ENCODE measurements around the gene AGAP3. TPM values are rescaled to one million over a fixed set of nuclear protein-coding genes. Genes with fewer than 3 reads are reported as not detected.

AGAP3 gene
- polyA plus RNA-seq, 1 donor: 65.0 TPM

DNA sequence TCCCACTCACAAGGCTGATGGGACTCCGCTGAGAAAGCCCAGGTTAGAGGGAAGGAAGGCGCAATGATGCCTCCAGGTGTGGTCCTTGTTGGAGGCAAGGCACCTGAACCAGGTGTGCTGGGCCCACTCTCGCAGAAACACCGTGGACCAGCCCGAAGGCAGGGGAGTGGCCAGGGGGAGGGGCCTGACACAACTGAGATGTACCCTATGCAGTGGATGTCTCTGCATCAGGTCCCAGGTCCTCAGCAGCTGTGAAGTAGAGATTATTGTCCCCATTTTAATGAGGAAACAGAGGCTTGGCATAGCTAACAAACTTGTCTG is 49.2 kb downstream of the AGAP3 start:
- no peak for DNase-seq

DNA sequence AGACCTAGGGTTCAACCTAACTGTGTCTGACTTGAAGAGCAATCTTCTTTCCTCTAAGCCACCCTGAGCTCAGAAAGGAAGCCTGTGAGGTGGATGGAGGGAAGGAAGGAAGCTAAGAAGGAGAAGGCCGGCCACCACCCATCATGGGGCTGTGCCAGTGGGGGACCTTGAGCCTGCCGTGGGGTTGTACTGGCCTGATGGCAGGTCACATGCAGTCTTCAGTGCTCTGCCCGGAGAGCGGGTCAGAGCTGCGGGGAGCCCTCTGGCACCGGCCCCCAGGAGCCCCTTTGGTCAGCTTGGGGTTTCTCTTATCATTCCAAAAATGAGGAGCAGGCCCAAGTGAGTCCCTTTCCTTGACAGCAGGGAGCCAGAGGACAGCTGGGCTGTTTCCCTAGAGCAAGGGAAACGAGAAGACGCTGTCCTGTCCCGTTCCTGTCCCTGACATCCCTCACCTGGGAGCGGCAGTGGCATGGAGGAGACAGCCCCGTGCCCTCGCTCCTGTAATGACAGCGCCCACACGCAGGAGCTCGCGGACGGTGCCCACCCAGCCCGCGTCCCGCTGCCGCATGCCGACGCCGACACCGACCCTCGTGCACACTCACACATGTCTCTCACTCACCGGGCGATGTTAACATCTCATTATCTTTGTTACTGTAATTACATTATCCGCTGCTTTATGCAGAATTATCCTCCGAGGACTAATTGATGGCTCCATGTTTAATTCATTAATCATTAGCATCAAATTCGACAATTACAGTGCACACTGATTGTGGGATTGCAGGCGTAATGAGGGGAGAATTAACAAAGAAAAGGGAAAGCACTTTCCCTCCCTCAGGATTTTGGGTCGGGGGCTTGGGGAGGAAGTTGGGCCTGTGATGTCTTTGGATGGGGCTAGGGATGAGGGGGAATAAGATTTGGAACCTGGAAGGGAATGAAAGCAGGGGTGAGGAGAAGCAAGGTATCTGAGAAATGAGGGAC is 49.9 kb downstream of the AGAP3 start:
- no peak for DNase-seq

- DNase-seq: no peak
These were observed 50.9 kb downstream of the AGAP3 start for GRCh38 chr7:151137076-151137675.

DNA sequence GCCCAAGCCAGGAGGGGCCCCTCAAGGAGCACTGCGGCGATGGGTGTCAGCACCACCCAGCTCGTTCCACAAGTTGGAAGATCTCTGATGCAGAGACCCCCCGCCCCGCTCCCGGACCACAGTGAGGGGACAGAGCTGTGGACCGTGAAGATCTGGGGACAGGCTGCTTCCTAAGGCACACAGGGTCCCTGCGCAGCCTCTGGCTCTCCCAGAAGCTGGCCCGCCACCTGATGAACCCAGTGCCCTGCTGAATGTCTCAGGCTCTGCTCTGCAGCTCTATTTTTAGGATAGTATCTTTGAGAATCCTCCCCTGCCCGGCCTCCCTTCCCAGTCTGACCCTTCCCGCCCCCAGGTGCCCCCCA is 51.5 kb downstream of the AGAP3 start:
- DNase-seq: no peak

DNA sequence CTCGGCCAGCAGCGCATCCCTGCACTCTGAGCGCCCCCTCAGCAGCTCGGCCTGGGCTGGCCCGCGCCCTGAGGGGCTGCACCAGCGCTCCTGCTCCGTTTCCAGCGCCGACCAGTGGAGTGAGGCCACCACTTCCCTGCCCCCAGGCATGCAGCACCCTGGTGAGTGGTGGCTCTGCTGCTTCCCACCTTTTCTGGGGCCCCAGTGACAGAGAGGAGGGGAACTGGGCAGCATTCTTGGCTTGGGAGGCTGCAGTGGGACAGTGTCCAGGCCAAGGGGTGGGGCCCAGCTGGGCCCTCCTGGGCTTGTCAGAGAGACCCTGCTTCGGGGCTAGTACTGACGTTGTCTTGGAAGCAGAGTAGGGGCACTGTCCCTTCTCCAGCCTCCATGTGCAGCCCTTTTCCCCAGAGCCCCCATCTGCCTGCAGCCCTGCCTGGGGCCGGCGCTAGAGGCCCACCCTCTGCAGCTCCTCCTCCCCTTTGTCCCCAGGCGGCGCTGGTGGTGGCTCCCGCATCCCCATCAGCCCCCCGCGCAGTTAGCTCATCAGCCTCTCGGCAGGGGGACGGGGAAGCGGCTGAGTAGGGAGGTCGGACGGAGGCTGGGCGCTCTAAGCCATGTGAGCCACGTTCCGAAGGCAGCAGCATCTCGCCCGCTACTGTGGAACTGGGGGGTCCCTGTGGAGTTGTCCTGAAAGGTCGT is 52.0 kb downstream of the AGAP3 start:
- no peak for DNase-seq

- DNase-seq: no peak
These were observed 53.0 kb downstream of the AGAP3 start for GRCh38 chr7:151139071-151139790.

DNA sequence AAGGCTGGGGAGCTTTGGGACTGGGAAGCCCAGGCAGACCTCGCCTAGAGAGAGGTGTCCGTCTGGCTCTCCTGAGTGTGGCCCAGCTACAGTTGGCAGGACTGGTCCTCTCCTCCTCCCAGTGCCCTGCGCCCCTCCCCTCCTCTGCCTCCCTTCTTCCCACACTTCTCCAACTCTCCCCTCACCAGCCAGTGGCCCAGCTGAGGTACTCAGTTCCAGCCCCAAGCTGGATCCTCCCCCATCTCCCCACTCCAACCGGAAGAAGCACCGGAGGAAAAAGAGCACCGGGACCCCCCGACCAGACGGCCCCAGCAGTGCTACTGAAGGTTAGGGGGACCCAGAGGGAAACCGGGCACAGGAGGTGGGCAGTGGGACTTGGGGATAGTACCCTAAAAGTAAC is 53.5 kb downstream of the AGAP3 start:
- DNase-seq: no peak

- DNase-seq: no peak
These were observed 54.6 kb downstream of the AGAP3 start for GRCh38 chr7:151140826-151141225.

DNA sequence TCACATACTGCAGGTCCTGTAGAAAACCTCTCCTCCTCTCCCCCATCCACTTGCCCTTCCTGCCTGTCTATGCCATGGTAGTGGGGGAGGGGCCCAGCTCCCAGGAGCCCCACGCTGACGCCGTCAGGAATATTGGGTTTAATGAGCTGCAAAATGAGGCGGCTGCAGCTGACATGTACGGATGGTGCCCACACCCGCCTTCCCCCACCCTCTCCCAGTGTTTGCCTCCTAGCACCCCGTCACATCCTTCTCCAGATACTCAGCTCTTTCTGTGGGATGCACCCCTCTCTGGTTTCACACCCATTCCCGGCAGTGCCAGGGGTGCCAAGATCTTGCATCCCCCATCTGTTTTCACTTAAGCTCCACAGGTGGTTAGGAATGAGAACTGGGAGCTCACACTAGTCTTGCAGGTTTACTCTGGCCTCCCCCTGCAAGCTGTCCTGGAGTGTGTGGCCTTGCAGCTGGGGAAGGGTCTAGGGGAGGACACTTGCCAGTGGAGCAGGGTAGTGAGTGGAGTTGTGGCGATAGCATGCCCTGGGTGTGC is 55.1 kb downstream of the AGAP3 start:
- no peak for DNase-seq

DNA sequence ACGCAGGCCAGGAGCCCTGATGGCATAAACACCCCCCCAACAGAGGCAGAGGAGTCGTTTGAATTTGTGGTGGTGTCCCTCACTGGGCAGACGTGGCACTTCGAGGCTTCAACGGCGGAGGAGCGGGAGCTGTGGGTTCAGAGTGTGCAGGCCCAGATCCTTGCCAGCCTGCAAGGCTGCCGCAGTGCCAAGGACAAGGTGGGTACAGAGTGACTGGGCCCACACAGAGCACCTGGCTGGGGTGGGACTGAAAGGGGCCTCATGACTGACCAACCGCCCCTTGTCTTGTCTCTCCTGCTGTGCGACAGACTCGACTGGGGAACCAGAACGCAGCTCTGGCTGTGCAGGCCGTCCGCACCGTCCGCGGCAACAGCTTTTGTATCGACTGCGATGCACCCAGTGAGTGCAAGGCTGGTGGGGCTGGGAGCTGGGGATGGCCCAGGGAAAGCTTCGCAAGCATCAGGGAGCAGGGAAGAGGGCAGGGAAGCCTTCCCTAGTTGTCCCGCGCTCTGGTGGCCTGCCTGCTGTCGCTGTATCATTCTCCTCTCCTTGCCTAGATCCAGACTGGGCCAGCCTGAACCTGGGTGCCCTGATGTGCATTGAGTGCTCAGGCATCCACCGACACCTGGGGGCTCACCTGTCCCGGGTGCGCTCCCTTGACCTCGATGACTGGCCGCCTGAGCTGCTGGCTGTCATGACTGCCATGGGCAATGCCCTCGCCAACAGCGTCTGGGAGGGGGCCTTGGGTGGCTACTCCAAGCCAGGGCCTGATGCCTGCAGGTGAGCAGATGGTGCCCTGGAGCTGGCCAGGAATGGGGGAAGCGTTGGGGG is 55.8 kb downstream of the AGAP3 start:
- DNase-seq: no peak

GRCh38 chr7:151142686-151143040 is 56.4 kb downstream of the AGAP3 start:
- no peak for DNase-seq

DNA sequence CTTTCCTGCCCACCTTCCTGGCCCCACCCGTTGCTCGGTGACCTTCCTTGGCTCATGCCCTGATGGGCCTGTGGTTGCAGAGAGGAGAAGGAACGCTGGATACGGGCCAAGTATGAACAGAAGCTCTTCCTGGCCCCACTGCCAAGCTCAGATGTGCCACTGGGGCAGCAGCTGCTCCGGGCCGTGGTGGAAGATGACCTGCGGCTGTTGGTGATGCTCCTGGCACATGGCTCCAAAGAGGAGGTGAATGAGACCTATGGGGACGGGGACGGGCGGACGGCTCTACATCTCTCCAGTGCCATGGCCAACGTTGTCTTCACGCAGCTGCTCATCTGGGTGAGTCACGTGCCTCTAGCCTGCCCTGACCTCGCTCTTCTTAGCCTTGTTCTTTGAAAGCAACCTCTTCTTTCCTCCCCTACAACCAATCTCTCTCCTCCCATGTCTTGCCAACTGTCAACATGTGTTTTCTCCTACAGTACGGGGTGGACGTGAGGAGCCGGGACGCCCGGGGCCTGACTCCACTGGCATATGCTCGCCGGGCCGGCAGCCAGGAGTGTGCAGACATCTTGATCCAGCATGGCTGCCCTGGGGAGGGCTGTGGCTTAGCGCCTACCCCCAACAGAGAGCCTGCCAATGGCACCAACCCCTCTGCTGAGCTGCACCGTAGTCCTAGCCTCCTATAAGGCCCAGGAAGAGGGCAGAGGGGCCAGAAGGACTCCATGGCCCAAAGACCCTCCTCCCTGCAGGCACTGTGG is 57.2 kb downstream of the AGAP3 start:
- no peak for DNase-seq

DNA sequence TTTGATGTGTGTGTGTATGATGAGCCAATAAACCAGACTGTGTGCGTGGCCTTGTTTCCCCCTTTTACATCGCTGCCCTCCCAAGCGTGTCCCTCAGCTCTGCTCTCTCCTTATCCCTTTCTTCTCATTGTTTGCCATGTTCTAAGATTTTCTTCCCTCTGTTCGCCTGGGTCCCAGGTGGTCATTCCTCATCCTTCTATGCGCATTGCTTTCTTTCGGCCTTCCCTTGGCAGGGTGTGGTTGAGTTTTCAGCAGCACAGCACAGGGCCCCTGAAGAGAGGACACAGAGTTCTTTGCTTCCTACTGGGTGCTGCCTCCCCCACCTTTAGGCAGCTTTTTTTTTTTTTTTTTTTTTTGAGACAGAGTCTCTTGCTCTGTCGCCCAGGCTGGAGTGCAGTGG is 58.1 kb downstream of the AGAP3 start:
- DNase-seq: no peak

DNA sequence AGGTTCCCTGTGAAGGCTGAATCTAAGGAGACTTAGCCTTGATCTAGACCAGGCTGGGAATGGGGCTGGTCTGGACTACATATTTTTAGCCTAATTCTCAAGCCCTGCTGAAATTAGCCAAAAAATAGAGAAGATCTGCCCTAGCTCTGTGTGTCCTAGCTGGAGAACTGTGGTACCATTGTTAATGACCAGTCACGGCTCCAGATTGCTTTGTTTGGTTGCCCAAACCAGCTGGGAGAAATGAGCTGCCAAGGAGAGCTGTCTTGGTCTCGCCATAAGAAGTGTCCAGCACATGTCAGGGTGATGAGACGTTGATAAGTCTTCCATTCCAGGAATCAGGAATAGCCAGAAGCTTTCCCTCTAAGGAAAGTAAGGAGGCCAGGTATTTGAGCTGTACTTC is 60.5 kb downstream of the AGAP3 start:
- DNase-seq: no peak

DNA sequence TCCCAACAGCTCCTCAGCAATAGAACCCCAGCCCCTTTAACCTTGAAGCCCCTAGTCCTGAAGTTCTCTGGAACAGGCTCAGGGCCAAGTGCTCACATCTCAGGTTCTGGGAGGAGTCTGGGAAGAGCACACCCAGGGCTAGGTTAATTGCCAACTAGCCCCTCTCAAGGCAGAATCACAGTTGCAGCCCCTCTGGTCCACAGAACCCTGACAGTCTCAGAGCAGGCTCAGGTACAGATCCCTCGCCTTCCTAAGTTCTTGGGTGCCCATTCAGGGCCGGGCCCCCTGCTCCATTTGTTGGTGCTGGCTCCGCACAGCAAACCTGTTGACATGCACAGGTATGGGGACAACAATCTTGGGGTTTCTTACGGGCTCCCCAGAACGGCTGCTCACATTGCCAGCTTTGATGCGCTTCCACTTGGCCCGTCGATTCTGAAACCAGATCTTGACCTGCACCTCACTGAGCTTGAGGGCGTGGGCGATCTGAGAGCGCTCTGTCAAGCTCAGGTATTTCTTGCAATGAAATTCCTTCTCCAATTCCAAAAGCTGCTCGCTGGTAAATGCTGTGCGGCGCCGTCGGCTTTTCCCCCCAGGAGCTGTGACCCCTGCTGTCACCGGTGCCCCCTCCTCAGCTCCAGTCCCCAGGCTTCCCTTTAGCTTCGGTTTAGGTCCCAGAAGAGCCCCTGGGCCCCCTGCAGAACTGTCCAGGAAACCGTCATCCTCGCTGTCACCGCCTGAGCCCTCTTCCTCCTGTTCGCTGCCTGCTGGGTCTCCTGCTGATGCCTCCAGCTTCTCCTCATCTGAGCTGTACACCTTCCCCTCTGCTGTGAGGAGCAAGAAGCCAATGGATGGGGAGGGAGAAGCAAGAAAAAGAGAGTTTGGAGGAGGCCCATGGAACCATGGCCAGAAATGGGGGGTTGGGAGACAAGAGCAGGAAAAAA is 62.3 kb downstream of the AGAP3 start:
- no peak for DNase-seq

DNA sequence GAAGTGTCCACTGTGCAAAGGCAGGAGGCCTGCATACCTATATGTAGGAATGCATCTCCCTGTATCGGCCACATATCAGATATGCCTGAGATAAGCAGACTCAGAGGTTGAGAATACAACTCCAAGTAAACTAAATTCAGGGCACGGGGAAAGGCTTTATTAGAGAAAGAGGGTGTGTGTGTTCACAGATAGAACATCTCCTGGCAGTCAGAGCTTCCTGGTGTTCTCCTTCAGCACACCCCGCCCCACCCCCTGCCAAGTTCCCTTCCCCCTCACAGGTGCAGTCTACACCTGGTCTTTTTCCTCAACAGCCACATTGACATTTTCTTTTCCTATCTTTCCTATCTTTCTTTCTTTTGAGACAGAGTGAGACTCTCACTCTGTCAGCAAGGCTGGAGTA is 64.1 kb downstream of the AGAP3 start:
- DNase-seq: no peak

- no peak for DNase-seq
These were observed 66.6 kb downstream of the AGAP3 start for GRCh38 chr7:151152643-151153513.

DNA sequence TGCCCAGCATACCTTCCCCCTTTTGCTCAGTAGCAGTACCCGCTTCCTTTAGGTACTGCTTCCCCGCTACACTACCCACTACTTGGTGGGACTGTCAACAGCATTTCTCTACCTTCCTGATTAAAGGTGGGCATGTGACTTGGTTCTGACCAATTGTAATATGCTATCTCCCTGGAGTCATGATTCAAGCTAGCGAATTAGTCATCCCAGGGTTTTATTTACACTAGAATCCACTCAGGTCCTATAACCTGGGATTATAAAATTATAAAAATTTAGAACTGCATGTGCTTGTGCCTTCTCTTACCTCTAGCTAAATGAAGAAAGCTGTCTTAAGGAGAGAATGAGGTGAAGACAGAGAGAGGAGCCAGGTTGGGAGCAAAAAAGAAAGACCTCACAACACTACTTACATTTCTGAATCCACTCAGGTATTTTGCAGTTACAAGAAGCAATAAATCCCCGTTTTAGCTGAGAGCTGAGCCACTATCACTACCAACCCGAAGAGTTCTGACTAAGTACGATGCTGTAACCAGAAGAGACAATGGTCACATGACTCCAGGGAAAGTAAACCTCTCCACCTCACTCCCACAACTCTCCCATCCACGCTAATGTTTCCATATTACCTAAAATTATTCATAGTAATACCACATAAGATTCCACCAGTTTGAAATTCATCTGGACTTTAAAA is 71.5 kb downstream of the AGAP3 start:
- no peak for DNase-seq

Measured in left kidney (tissue), 2 donors.